Trophoblast cell (in vitro differentiated cells and primary cell): ENCODE measurements around the gene KIF25.

Experiments
- DNase-seq, 2 donors: peaks; one replicate each; pipeline ENCODE4 v3.0.0-alpha.2; 2016
- H2AFZ ChIP-seq: 2 replicates; pipeline ENCODE4 v1.6.1; 2013; ENCODE audit warnings: low read length, moderate library complexity, mild to moderate bottlenecking; ENCODE audit not compliant: insufficient read depth, poor library complexity
- H2AK5ac ChIP-seq: 2 replicates; pipeline ENCODE4 v1.6.1; 2013; ENCODE audit warnings: mild to moderate bottlenecking, low read length
- H2BK120ac ChIP-seq: 2 replicates; pipeline ENCODE4 v1.6.1; 2013; ENCODE audit warnings: low read length, mild to moderate bottlenecking, moderate library complexity; ENCODE audit not compliant: insufficient read depth, poor library complexity
- H2BK12ac ChIP-seq: 2 replicates; pipeline ENCODE4 v1.6.1; 2013; ENCODE audit warnings: mild to moderate bottlenecking, low read length, moderate library complexity
- H2BK5ac ChIP-seq: 2 replicates; pipeline ENCODE4 v1.6.1; 2013; ENCODE audit warnings: low read length, low read depth, moderate library complexity, mild to moderate bottlenecking; ENCODE audit not compliant: poor library complexity
- H3K14ac ChIP-seq: 2 replicates; pipeline ENCODE4 v1.6.1; 2013; ENCODE audit warnings: mild to moderate bottlenecking, low read length
- H3K18ac ChIP-seq: 2 replicates; pipeline ENCODE4 v1.6.1; 2013; ENCODE audit warnings: mild to moderate bottlenecking, low read length
- H3K23ac ChIP-seq: 2 replicates; pipeline ENCODE4 v1.6.1; 2013; ENCODE audit warnings: low read length
- H3K27ac ChIP-seq: 2 replicates; pipeline ENCODE4 v1.5.1; 2013; ENCODE audit warnings: low read depth, mild to moderate bottlenecking, inconsistent platforms, low read length, moderate library complexity
- H3K27me3 ChIP-seq: 2 replicates; pipeline ENCODE4 v1.6.1; 2013; ENCODE audit warnings: inconsistent platforms, mild to moderate bottlenecking, low read length, moderate library complexity; ENCODE audit not compliant: insufficient read depth
- H3K36me3 ChIP-seq, 2 experiments: 1 replicate in 1 of 2; 2 replicates in 1 of 2; pipeline ENCODE4 v1.6.1; 2013; ENCODE audit warnings: low read length in 2 of 2, mild to moderate bottlenecking in 2 of 2, moderate library complexity in 1 of 2; ENCODE audit not compliant: insufficient read depth in 2 of 2, control insufficient read depth in 1 of 2
- H3K4ac ChIP-seq: 2 replicates; pipeline ENCODE4 v1.6.1; 2013; ENCODE audit warnings: low read depth, mild to moderate bottlenecking, low read length, moderate library complexity
- H3K4me1 ChIP-seq, 2 experiments: 1 replicate in 1 of 2; 2 replicates in 1 of 2; pipeline ENCODE4 v1.6.1; 2013; ENCODE audit warnings: low read length in 2 of 2, mild to moderate bottlenecking in 2 of 2, moderate library complexity in 1 of 2; ENCODE audit not compliant: insufficient read depth in 2 of 2, control insufficient read depth in 1 of 2
- H3K4me2 ChIP-seq: 2 replicates; pipeline ENCODE4 v1.6.1; 2013; ENCODE audit warnings: inconsistent platforms, mild to moderate bottlenecking, low read length, moderate library complexity
- H3K4me3 ChIP-seq: 2 replicates; pipeline ENCODE4 v1.5.1; 2013; ENCODE audit warnings: mild to moderate bottlenecking, low read depth, low read length, inconsistent platforms
- H3K79me1 ChIP-seq: one replicate; pipeline ENCODE4 v1.6.1; 2013; ENCODE audit warnings: low read length
- H3K79me2 ChIP-seq: 2 replicates; pipeline ENCODE4 v1.6.1; 2013; ENCODE audit warnings: low read length, mild to moderate bottlenecking; ENCODE audit not compliant: control insufficient read depth, insufficient read depth, poor library complexity
- H3K9ac ChIP-seq: 2 replicates; pipeline ENCODE4 v1.6.1; 2013; ENCODE audit warnings: mild to moderate bottlenecking, low read length
- H3K9me3 ChIP-seq: 2 replicates; pipeline ENCODE4 v1.6.1; 2013; ENCODE audit warnings: low read depth, mild to moderate bottlenecking, control low read depth, inconsistent platforms, low read length; ENCODE audit not compliant: insufficient read depth
- H4K12ac ChIP-seq: 2 replicates; pipeline ENCODE4 v1.6.1; 2013; ENCODE audit warnings: low read depth, mild to moderate bottlenecking, low read length, moderate library complexity
- H4K8ac ChIP-seq: 2 replicates; pipeline ENCODE4 v1.6.1; 2013; ENCODE audit warnings: low read depth, mild to moderate bottlenecking, low read length, moderate library complexity
- H4K91ac ChIP-seq: one replicate; pipeline ENCODE4 v1.6.1; 2013; ENCODE audit warnings: low read depth, mild to moderate bottlenecking, low read length, moderate library complexity
- WGBS: extraction: QIAGEN DNeasy Blood & Tissue Kit; methylation state at CpG from one replicate; pipeline ENCODE4 v1.1.7; 2013; ENCODE audit warnings: missing lambda C conversion rate; ENCODE audit not compliant: insufficient read length, insufficient coverage; ENCODE audit errors: extremely low coverage; 5-methylcytosine and 5-hydroxymethylcytosine counted together

KIF25 gene

GRCh38 chr6:168086066-168086465, 88.6 kb downstream of the KIF25 start:
- H2BK120ac ChIP-seq, result no peak overlapping the region
- no peak overlapping the region for H3K4me2 ChIP-seq
- H3K23ac ChIP-seq, result no peak overlapping the region
- no peak overlapping the region for H2BK12ac ChIP-seq
- peaks cover 15 to 16% of the 10 kb centered on the region in 2 experiments for H3K4me1 ChIP-seq
- no peak overlapping the region for H2AK5ac ChIP-seq
- no peak overlapping the region for H3K4ac ChIP-seq
- no peak overlapping the region for H2AFZ ChIP-seq
- no peak for DNase-seq
- no peak overlapping the region for H4K91ac ChIP-seq
- H2BK5ac ChIP-seq, result no peak overlapping the region
- no peak overlapping the region for H4K12ac ChIP-seq
- no CpG with 5 or more reads among the region's 10 CpGs for WGBS
- no peak overlapping the region for H3K27ac ChIP-seq
- H3K27me3 ChIP-seq, result no peaks in the 10 kb centered on the region
- no peak overlapping the region for H3K4me3 ChIP-seq
- no peak overlapping the region for H3K14ac ChIP-seq
- H3K79me1 ChIP-seq, result peaks cover 4% of the 10 kb centered on the region
- H3K36me3 ChIP-seq, result no peaks in the 10 kb centered on the region
- no peak overlapping the region for H4K8ac ChIP-seq
- no peak overlapping the region for H3K9ac ChIP-seq
- H3K79me2 ChIP-seq, result no peaks in the 10 kb centered on the region
- peaks cover 4% of the 10 kb centered on the region for H3K9me3 ChIP-seq
- no peak overlapping the region for H3K18ac ChIP-seq

- H4K8ac ChIP-seq, result no peak overlapping the region
- H2AK5ac ChIP-seq, result no peak overlapping the region
- H3K23ac ChIP-seq, result no peak overlapping the region
- no peak overlapping the region for H3K14ac ChIP-seq
- no CpG with 5 or more reads among the region's 10 CpGs for WGBS
- no peak overlapping the region for H2AFZ ChIP-seq
- H3K27ac ChIP-seq, result no peak overlapping the region
- no peak overlapping the region for H2BK120ac ChIP-seq
- DNase-seq, result no peak
- no peak overlapping the region for H3K4me3 ChIP-seq
- H3K4ac ChIP-seq, result no peak overlapping the region
- H3K27me3 ChIP-seq, result no peaks in the 10 kb centered on the region
- no peak overlapping the region for H4K12ac ChIP-seq
- H2BK5ac ChIP-seq, result no peak overlapping the region
- peaks cover 4% of the 10 kb centered on the region for H3K79me1 ChIP-seq
- no peak overlapping the region for H3K18ac ChIP-seq
- H3K4me2 ChIP-seq, result no peak overlapping the region
- no peak overlapping the region for H3K9ac ChIP-seq
- no peaks in the 10 kb centered on the region for H3K36me3 ChIP-seq
- H3K9me3 ChIP-seq, result peaks cover 4% of the 10 kb centered on the region
- no peaks in the 10 kb centered on the region for H3K79me2 ChIP-seq
- H4K91ac ChIP-seq, result no peak overlapping the region
- no peak overlapping the region for H2BK12ac ChIP-seq
- H3K4me1 ChIP-seq, result peaks cover 15 to 16% of the 10 kb centered on the region in 2 experiments
Measured at GRCh38 chr6:168086616-168087015, 89.1 kb downstream of the KIF25 start.

- Histone ChIP-seq H3K18ac (no peak overlapping the region), H3K4me1 (peaks cover 15 to 16% of the 10 kb centered on the region in 2 experiments), H2BK120ac (peak overlapping the region; percentile 26), H2AK5ac (no peak overlapping the region), H3K4me3 (no peak overlapping the region), H3K23ac (no peak overlapping the region), H2BK12ac (peak overlapping the region; percentile 26), H4K12ac (no peak overlapping the region), H3K79me1 (peaks cover 4% of the 10 kb centered on the region), H3K4me2 (no peak overlapping the region), H3K4ac (no peak overlapping the region), H4K8ac (no peak overlapping the region), H3K36me3 (no peaks in the 10 kb centered on the region), H3K9me3 (peaks cover 6% of the 10 kb centered on the region), H3K9ac (no peak overlapping the region), H2AFZ (no peak overlapping the region), H3K79me2 (no peaks in the 10 kb centered on the region), H3K27me3 (no peaks in the 10 kb centered on the region), H2BK5ac (no peak overlapping the region), H3K14ac (peak overlapping the region; percentile 19), H4K91ac (no peak overlapping the region), H3K27ac (no peak overlapping the region)
- DNase-seq, result no peak
- WGBS, result no CpG with 5 or more reads among the region's 25 CpGs
Measured at GRCh38 chr6:168087436-168088160, 90.1 kb downstream of the KIF25 start.

- Histone ChIP-seq H2BK120ac (peak overlapping the region; percentile 26), H4K12ac (no peak overlapping the region), H3K23ac (no peak overlapping the region), H3K14ac (no peak overlapping the region), H3K4ac (no peak overlapping the region), H3K4me3 (no peak overlapping the region), H3K27me3 (no peaks in the 10 kb centered on the region), H2AFZ (no peak overlapping the region), H2BK12ac (peak overlapping the region; percentile 5), H4K91ac (no peak overlapping the region), H3K9ac (no peak overlapping the region), H3K27ac (peak overlapping the region; percentile 14), H3K4me1 (peaks cover 15 to 16% of the 10 kb centered on the region in 2 experiments), H3K79me2 (no peaks in the 10 kb centered on the region), H3K4me2 (no peak overlapping the region), H2BK5ac (no peak overlapping the region), H3K18ac (no peak overlapping the region), H2AK5ac (no peak overlapping the region), H3K36me3 (no peaks in the 10 kb centered on the region), H3K79me1 (peaks cover 4% of the 10 kb centered on the region), H4K8ac (no peak overlapping the region), H3K9me3 (peaks cover 6% of the 10 kb centered on the region)
- DNase-seq, result peak; percentile 95 to 96
- no CpG with 5 or more reads among the region's 20 CpGs for WGBS
Measured at GRCh38 chr6:168088161-168089053, 90.9 kb downstream of the KIF25 start.
